Measurements from ENCODE around the gene SCAMP4. TPM values are rescaled to one million over a fixed set of nuclear protein-coding genes. Genes with fewer than 3 reads are reported as not detected.

SCAMP4 gene
- total and polyA plus RNA-seq, 9 of the 15 experiments (the other 6 are each of a cell fraction or from before 2014, with no cell fraction given), result 0.81 to 45.9 (median 12.8) TPM

DNA sequence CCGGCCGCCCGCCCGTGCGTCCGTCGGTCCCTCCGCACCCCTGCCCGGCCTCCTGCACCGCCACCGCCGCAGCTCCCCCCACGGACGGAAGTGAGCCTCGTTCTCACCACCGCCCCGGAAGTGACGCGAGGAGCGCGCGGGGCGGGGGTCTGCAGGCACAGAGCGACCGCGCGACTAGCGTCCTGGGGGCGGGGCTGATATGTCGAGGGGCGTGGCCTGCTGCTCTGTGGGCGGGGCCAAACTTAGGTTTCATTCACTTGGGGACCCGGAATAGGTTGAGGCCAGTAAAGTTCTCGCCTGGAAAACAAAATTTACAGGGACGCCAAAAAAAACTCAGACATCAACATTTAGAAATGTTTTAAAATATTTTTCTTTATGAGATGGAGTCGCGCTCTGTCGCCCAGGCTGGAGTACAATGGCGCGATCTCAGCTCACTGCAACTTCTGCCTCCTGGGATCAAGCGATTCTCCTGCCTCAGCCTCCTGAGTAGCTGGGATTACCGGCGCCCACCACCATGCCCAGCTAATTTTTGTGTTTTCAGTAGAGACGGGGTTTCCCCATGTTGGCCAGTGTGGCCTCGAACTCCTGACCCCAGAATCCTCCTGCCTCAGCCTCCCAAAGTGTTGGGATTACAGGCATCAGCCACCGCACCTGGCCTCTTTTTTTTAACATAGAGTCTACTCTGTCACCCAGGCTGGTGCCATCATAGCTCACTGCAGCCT, 19.6 kb upstream of the SCAMP4 start, which contains the start of gene ABHD17A (continued):
- TF ChIP-seq MYC (IDR thresholded peaks at IDR 0.05; ENCODE audit: low read depth, low read length), result peak; percentile 53; the same call in 1 of the 2 replicates
- 0 out of 2 replicates have a peak, but pooled peaks have one; percentile 34 for TF ChIP-seq MYC (CRISPR knock-in tag; IDR thresholded peaks at IDR 0.05; ENCODE audit: borderline replicate concordance, low read depth)
- TF ChIP-seq KDM4B (IDR thresholded peaks at IDR 0.05; ENCODE audit: borderline replicate concordance in 2 of 2, low read depth in 1 of 2), result peak in 1 of 2 experiments; percentile 79; a peak in 1 of 4 replicates
- peak; percentile 23; the same call in 1 of the 2 replicates for TF ChIP-seq CTBP1 (IDR thresholded peaks at IDR 0.05; ENCODE audit: borderline replicate concordance)
- TF ChIP-seq XRCC5 (IDR thresholded peaks at IDR 0.05; ENCODE audit: low read depth, low read length), result 0 out of 2 replicates have a peak, but pooled peaks have one; percentile 21
- TF ChIP-seq, protein P1, sequence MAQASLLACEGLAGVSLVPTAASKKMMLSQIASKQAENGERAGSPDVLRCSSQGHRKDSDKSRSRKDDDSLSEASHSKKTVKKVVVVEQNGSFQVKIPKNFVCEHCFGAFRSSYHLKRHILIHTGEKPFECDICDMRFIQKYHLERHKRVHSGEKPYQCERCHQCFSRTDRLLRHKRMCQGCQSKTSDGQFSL (CRISPR knock-in tag; IDR thresholded peaks at IDR 0.05), result peak; percentile 94
- TF ChIP-seq, protein P1 (tag; IDR thresholded peaks at IDR 0.05), result peak in 1 of 2 experiments; percentile 63; a peak in 1 of 4 replicates
- TF ChIP-seq PHF8 (IDR thresholded peaks at IDR 0.05; ENCODE audit: borderline replicate concordance, low read length), result peak; percentile 9; the same call in 1 of the 2 replicates
- TF ChIP-seq ZBTB1 (CRISPR knock-in tag; IDR thresholded peaks at IDR 0.05; ENCODE audit: borderline replicate concordance, low read depth), result peak; percentile 62; the same call in 1 of the 2 replicates
- TF ChIP-seq, protein P2, sequence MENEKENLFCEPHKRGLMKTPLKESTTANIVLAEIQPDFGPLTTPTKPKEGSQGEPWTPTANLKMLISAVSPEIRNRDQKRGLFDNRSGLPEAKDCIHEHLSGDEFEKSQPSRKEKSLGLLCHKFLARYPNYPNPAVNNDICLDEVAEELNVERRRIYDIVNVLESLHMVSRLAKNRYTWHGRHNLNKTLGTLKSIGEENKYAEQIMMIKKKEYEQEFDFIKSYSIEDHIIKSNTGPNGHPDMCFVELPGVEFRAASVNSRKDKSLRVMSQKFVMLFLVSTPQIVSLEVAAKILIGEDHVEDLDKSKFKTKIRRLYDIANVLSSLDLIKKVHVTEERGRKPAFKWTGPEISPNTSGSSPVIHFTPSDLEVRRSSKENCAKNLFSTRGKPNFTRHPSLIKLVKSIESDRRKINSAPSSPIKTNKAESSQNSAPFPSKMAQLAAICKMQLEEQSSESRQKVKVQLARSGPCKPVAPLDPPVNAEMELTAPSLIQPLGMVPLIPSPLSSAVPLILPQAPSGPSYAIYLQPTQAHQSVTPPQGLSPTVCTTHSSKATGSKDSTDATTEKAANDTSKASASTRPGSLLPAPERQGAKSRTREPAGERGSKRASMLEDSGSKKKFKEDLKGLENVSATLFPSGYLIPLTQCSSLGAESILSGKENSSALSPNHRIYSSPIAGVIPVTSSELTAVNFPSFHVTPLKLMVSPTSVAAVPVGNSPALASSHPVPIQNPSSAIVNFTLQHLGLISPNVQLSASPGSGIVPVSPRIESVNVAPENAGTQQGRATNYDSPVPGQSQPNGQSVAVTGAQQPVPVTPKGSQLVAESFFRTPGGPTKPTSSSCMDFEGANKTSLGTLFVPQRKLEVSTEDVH (IDR thresholded peaks at IDR 0.05; ENCODE audit: low read depth, partially characterized antibody), result peak; percentile 33
- peak; percentile 50; the same call in 1 of the 2 replicates for TF ChIP-seq ATF7 (IDR thresholded peaks at IDR 0.05)
- peak; percentile 86; the same call in 1 of the 2 replicates for TF ChIP-seq ZBTB7A (IDR thresholded peaks at IDR 0.05; ENCODE audit: borderline replicate concordance, control insufficient read depth, low read depth, low read length)
- TF ChIP-seq YY1 (IDR thresholded peaks at IDR 0.05; ENCODE audit: borderline replicate concordance in 1 of 3, control insufficient read depth in 1 of 3, extremely low read depth in 1 of 3, insufficient read depth in 3 of 3, insufficient read length in 1 of 3, insufficient replicate concordance in 2 of 3, low read depth in 1 of 3, low read length in 2 of 3), result peak in 2 of 3 experiments; percentile 37 to 45
- peak; percentile 96 for TF ChIP-seq CREM (IDR thresholded peaks at IDR 0.05; ENCODE audit: low read depth)
- peak; percentile 20 for TF ChIP-seq TBP (optimal IDR thresholded peaks at IDR 0.05; ENCODE audit: low read depth, low read length)
- TF ChIP-seq CCNT2 (IDR thresholded peaks at IDR 0.05; ENCODE audit: borderline replicate concordance, extremely low read depth, insufficient read length, low read depth, low read length), result peak; percentile 54
- TF ChIP-seq C11orf30 (IDR thresholded peaks at IDR 0.05; ENCODE audit: low read depth), result peak; percentile 13; the same call in 1 of the 2 replicates
- peak; percentile 22; the same call in 1 of the 2 replicates for TF ChIP-seq EP400 (IDR thresholded peaks at IDR 0.05)

Measured in K562 (cell line).